ENCODE results near the gene SLC25A12.

Gene SLC25A12

GRCh38 chr2:171895786-171896185 is 1.7 kb upstream of the SLC25A12 start:
- no peak overlapping the region for H3K18ac ChIP-seq (ENCODE audit: low read length)
- no CpG with 5 or more reads among the region's 1 CpG for whole genome bisulfite sequencing, 2 donors (ENCODE audit: extremely low coverage in 2 of 2, insufficient read length in 2 of 2, insufficient replicate concordance in 1 of 2)
- no peak overlapping the region for H4K8ac ChIP-seq (ENCODE audit: low read depth, low read length)
- no peak overlapping the region for H2BK15ac ChIP-seq (ENCODE audit: low read length)
- no peak overlapping the region for H2BK12ac ChIP-seq (ENCODE audit: low read length)
- no peak for DNase-seq (ENCODE audit: low spot score)
- no peak overlapping the region for H3K4me2 ChIP-seq (ENCODE audit: insufficient read depth, low read length, poor library complexity, severe bottlenecking)
- peaks cover 3 to 4% of the 10 kb centered on the region in 2 donors for H3K9me3 ChIP-seq (replicated peaks in 1 of 2; ENCODE audit: control insufficient read depth in 2 of 2, insufficient read depth in 1 of 2, low read depth in 1 of 2, low read length in 2 of 2)
- H3K36me3 ChIP-seq (replicated peaks in 1 of 2; ENCODE audit: control insufficient read depth in 2 of 2, insufficient read depth in 2 of 2, low read length in 2 of 2) = no peaks in the 10 kb centered on the region
- peaks cover 2 to 6% of the 10 kb centered on the region in 2 donors for H3K4me1 ChIP-seq (ENCODE audit: control insufficient read depth in 2 of 2, insufficient read depth in 1 of 2, low read depth in 1 of 2, low read length in 2 of 2)
- no peak overlapping the region for H4K91ac ChIP-seq (ENCODE audit: low read depth, low read length, poor library complexity)
- H3K14ac ChIP-seq (ENCODE audit: low read length) = no peak overlapping the region
- no peak overlapping the region for H2BK120ac ChIP-seq (ENCODE audit: low read depth, low read length)
- H3K9ac ChIP-seq (ENCODE audit: low read depth, low read length, poor library complexity) = no peak overlapping the region
- H3K23ac ChIP-seq (ENCODE audit: low read depth, low read length, poor library complexity) = no peak overlapping the region
- no peak overlapping the region for H3K27ac ChIP-seq (replicated peaks; ENCODE audit: low read length)
- H2BK5ac ChIP-seq (ENCODE audit: low read length) = no peak overlapping the region
- no peaks in the 10 kb centered on the region for H3K27me3 ChIP-seq (ENCODE audit: control insufficient read depth in 3 of 3, insufficient read depth in 3 of 3, low read depth in 1 of 3, low read length in 3 of 3)
- H3K4ac ChIP-seq (ENCODE audit: low read length) = no peak overlapping the region
- no peaks in the 10 kb centered on the region for H3K79me1 ChIP-seq (ENCODE audit: low read depth, low read length)
- H2AFZ ChIP-seq (ENCODE audit: low read length) = no peak overlapping the region
- no peak overlapping the region for H2AK5ac ChIP-seq (ENCODE audit: low read depth, low read length)
- H3K4me3 ChIP-seq (ENCODE audit: low read length in 2 of 2) = no peak overlapping the region

- no peak overlapping the region for H4K91ac ChIP-seq (ENCODE audit: low read depth, low read length, poor library complexity)
- no peak overlapping the region for H3K9ac ChIP-seq (ENCODE audit: low read depth, low read length, poor library complexity)
- peak overlapping the region; percentile 63 for H3K4me2 ChIP-seq (ENCODE audit: insufficient read depth, low read length, poor library complexity, severe bottlenecking)
- H2BK12ac ChIP-seq (ENCODE audit: low read length) = no peak overlapping the region
- peak overlapping the region; percentile 99 for H2AFZ ChIP-seq (ENCODE audit: low read length)
- H3K36me3 ChIP-seq (replicated peaks in 1 of 2; ENCODE audit: control insufficient read depth in 2 of 2, insufficient read depth in 2 of 2, low read length in 2 of 2) = peaks cover 0 to 4% of the 10 kb centered on the region in 2 donors
- no peaks in the 10 kb centered on the region for H3K27me3 ChIP-seq (ENCODE audit: control insufficient read depth in 3 of 3, insufficient read depth in 3 of 3, low read depth in 1 of 3, low read length in 3 of 3)
- no peak overlapping the region for H2BK5ac ChIP-seq (ENCODE audit: low read length)
- H2BK120ac ChIP-seq (ENCODE audit: low read depth, low read length) = no peak overlapping the region
- no peak overlapping the region for H3K18ac ChIP-seq (ENCODE audit: low read length)
- no peak overlapping the region for H2AK5ac ChIP-seq (ENCODE audit: low read depth, low read length)
- peaks cover 3 to 4% of the 10 kb centered on the region in 2 donors for H3K9me3 ChIP-seq (replicated peaks in 1 of 2; ENCODE audit: control insufficient read depth in 2 of 2, insufficient read depth in 1 of 2, low read depth in 1 of 2, low read length in 2 of 2)
- H3K4me1 ChIP-seq (ENCODE audit: control insufficient read depth in 2 of 2, insufficient read depth in 1 of 2, low read depth in 1 of 2, low read length in 2 of 2) = peaks cover 2 to 6% of the 10 kb centered on the region in 2 donors
- DNase-seq (ENCODE audit: low spot score) = no peak
- no peak overlapping the region for H3K14ac ChIP-seq (ENCODE audit: low read length)
- WGBS, 2 donors (ENCODE audit: extremely low coverage in 2 of 2, insufficient read length in 2 of 2, insufficient replicate concordance in 1 of 2) = no CpG with 5 or more reads among the region's 10 CpGs
- H3K79me1 ChIP-seq (ENCODE audit: low read depth, low read length) = no peaks in the 10 kb centered on the region
- no peak overlapping the region for H3K4ac ChIP-seq (ENCODE audit: low read length)
- no peak overlapping the region for H3K27ac ChIP-seq (replicated peaks; ENCODE audit: low read length)
- H3K4me3 ChIP-seq (ENCODE audit: low read length in 2 of 2) = peak overlapping the region; percentile 65 to 82
- no peak overlapping the region for H3K23ac ChIP-seq (ENCODE audit: low read depth, low read length, poor library complexity)
- H4K8ac ChIP-seq (ENCODE audit: low read depth, low read length) = no peak overlapping the region
- no peak overlapping the region for H2BK15ac ChIP-seq (ENCODE audit: low read length)
These were observed 536 bp upstream of the SLC25A12 start for GRCh38 chr2:171894612-171894947.

- Histone ChIP-seq H3K4me1 (ENCODE audit: control insufficient read depth in 2 of 2, insufficient read depth in 1 of 2, low read depth in 1 of 2, low read length in 2 of 2) (peaks cover 2 to 6% of the 10 kb centered on the region in 2 donors), H3K4me2 (ENCODE audit: insufficient read depth, low read length, poor library complexity, severe bottlenecking) (peak overlapping the region; percentile 56), H3K4me3 (ENCODE audit: low read length in 2 of 2) (peak overlapping the region; percentile 65 to 82), H2AK5ac (ENCODE audit: low read depth, low read length) (no peak overlapping the region), H2BK12ac (ENCODE audit: low read length) (no peak overlapping the region), H3K14ac (ENCODE audit: low read length) (no peak overlapping the region), H3K4ac (ENCODE audit: low read length) (no peak overlapping the region), H4K91ac (ENCODE audit: low read depth, low read length, poor library complexity) (no peak overlapping the region), H3K9ac (ENCODE audit: low read depth, low read length, poor library complexity) (no peak overlapping the region), H3K27me3 (ENCODE audit: control insufficient read depth in 3 of 3, insufficient read depth in 3 of 3, low read depth in 1 of 3, low read length in 3 of 3) (no peaks in the 10 kb centered on the region), H3K27ac (replicated peaks; ENCODE audit: low read length) (no peak overlapping the region), H3K18ac (ENCODE audit: low read length) (no peak overlapping the region), H2BK15ac (ENCODE audit: low read length) (no peak overlapping the region), H3K79me1 (ENCODE audit: low read depth, low read length) (no peaks in the 10 kb centered on the region), H2BK120ac (ENCODE audit: low read depth, low read length) (no peak overlapping the region), H3K9me3 (replicated peaks in 1 of 2; ENCODE audit: control insufficient read depth in 2 of 2, insufficient read depth in 1 of 2, low read depth in 1 of 2, low read length in 2 of 2) (peaks cover 0 to under 1% of the 10 kb centered on the region in 2 donors), H3K23ac (ENCODE audit: low read depth, low read length, poor library complexity) (no peak overlapping the region), H4K8ac (ENCODE audit: low read depth, low read length) (no peak overlapping the region), H3K36me3 (replicated peaks in 1 of 2; ENCODE audit: control insufficient read depth in 2 of 2, insufficient read depth in 2 of 2, low read length in 2 of 2) (peaks cover 0 to 4% of the 10 kb centered on the region in 2 donors), H2AFZ (ENCODE audit: low read length) (peak overlapping the region; percentile 99), H2BK5ac (ENCODE audit: low read length) (no peak overlapping the region)
- no CpG with 5 or more reads among the region's 7 CpGs for WGBS, 2 donors (ENCODE audit: extremely low coverage in 2 of 2, insufficient read length in 2 of 2, insufficient replicate concordance in 1 of 2)
- DNase-seq (ENCODE audit: low spot score) = no peak
These were observed 734 bp downstream of the SLC25A12 start for GRCh38 chr2:171893196-171893823.

- no peak overlapping the region for H3K9ac ChIP-seq (ENCODE audit: low read depth, low read length, poor library complexity)
- H2AK5ac ChIP-seq (ENCODE audit: low read depth, low read length) = no peak overlapping the region
- peaks cover 0 to 9% of the 10 kb centered on the region in 2 donors for H3K36me3 ChIP-seq (replicated peaks in 1 of 2; ENCODE audit: control insufficient read depth in 2 of 2, insufficient read depth in 2 of 2, low read length in 2 of 2)
- H2BK120ac ChIP-seq (ENCODE audit: low read depth, low read length) = no peak overlapping the region
- no peaks in the 10 kb centered on the region for H3K27me3 ChIP-seq (ENCODE audit: control insufficient read depth in 3 of 3, insufficient read depth in 3 of 3, low read depth in 1 of 3, low read length in 3 of 3)
- no peak overlapping the region for H2AFZ ChIP-seq (ENCODE audit: low read length)
- no peak for DNase-seq (ENCODE audit: low spot score)
- no peak overlapping the region for H3K4ac ChIP-seq (ENCODE audit: low read length)
- no peak overlapping the region for H3K4me2 ChIP-seq (ENCODE audit: insufficient read depth, low read length, poor library complexity, severe bottlenecking)
- no peaks in the 10 kb centered on the region for H3K9me3 ChIP-seq (replicated peaks in 1 of 2; ENCODE audit: control insufficient read depth in 2 of 2, insufficient read depth in 1 of 2, low read depth in 1 of 2, low read length in 2 of 2)
- no peak overlapping the region for H3K27ac ChIP-seq (replicated peaks; ENCODE audit: low read length)
- H3K14ac ChIP-seq (ENCODE audit: low read length) = no peak overlapping the region
- H4K91ac ChIP-seq (ENCODE audit: low read depth, low read length, poor library complexity) = no peak overlapping the region
- H2BK12ac ChIP-seq (ENCODE audit: low read length) = no peak overlapping the region
- H3K23ac ChIP-seq (ENCODE audit: low read depth, low read length, poor library complexity) = no peak overlapping the region
- no peak overlapping the region for H3K18ac ChIP-seq (ENCODE audit: low read length)
- no peak overlapping the region for H2BK5ac ChIP-seq (ENCODE audit: low read length)
- H2BK15ac ChIP-seq (ENCODE audit: low read length) = no peak overlapping the region
- H3K4me1 ChIP-seq (ENCODE audit: control insufficient read depth in 2 of 2, insufficient read depth in 1 of 2, low read depth in 1 of 2, low read length in 2 of 2) = peaks cover 2 to 6% of the 10 kb centered on the region in 2 donors
- H3K79me1 ChIP-seq (ENCODE audit: low read depth, low read length) = no peaks in the 10 kb centered on the region
- no peak overlapping the region for H3K4me3 ChIP-seq (ENCODE audit: low read length in 2 of 2)
- whole genome bisulfite sequencing, 2 donors (ENCODE audit: extremely low coverage in 2 of 2, insufficient read length in 2 of 2, insufficient replicate concordance in 1 of 2) = no CpG with 5 or more reads among the region's 1 CpG
- no peak overlapping the region for H4K8ac ChIP-seq (ENCODE audit: low read depth, low read length)
These were observed 4.2 kb downstream of the SLC25A12 start for GRCh38 chr2:171889808-171890207.
